H1 (cell line): ENCODE results near the gene TRIP13. TPM values are rescaled to one million over a fixed set of nuclear protein-coding genes. Genes with fewer than 3 reads are reported as not detected.

Experiments used
- CTCF ChIA-PET: fragments of 300-600 bp; sonication (Branson Sonifier 250); formaldehyde crosslinking; loops from one replicate; lab custom pipeline; 2021; ENCODE audit not compliant: partially characterized antibody; lab: Charles Lee
- POLR2A ChIA-PET: fragments of 300-600 bp; sonication (Branson Sonifier 250); formaldehyde crosslinking; loops from one replicate; lab custom pipeline; 2021; ENCODE audit warnings: inconsistent platforms; ENCODE audit not compliant: partially characterized antibody; lab: Charles Lee
- DNase-seq, 2 experiments: peaks; one replicate each; pipeline versions ENCODE4 v3.0.0 to v3.0.0-alpha.2; 2010 to 2022; ENCODE audit warnings: low spot score in 2 of 2, low read depth in 1 of 2, mixed read lengths in 1 of 2
- FAIRE-seq: peaks from 2 replicates; lab custom pipeline; 2011; peaks lifted over from hg19 to GRCh38; lab: Jason Lieb, UNC
- H2AFZ ChIP-seq: 2 replicates; pipeline ENCODE4 v1.8.1; 2012; ENCODE audit warnings: low read length, inconsistent platforms
- H2AK5ac ChIP-seq: 2 replicates; pipeline ENCODE4 v1.6.1; 2013; ENCODE audit warnings: low read depth, low read length
- H2BK120ac ChIP-seq: replicated peaks from 2 replicates; pipeline ENCODE3; 2013; ENCODE audit warnings: low read depth, low read length, inconsistent platforms
- H2BK12ac ChIP-seq: 2 replicates; pipeline ENCODE4 v1.6.1; 2013; ENCODE audit warnings: low read depth, low read length
- H2BK15ac ChIP-seq: 2 replicates; pipeline ENCODE4 v1.6.1; 2013; ENCODE audit warnings: low read length
- H2BK20ac ChIP-seq: 2 replicates; pipeline ENCODE4 v1.6.1; 2013; ENCODE audit warnings: low read length
- H2BK5ac ChIP-seq: 2 replicates; pipeline ENCODE4 v1.6.1; 2013; ENCODE audit warnings: low read depth, low read length
- H3K14ac ChIP-seq: 2 replicates; pipeline ENCODE4 v1.6.1; 2013; ENCODE audit warnings: inconsistent platforms; ENCODE audit not compliant: insufficient read length
- H3K18ac ChIP-seq: 2 replicates; pipeline ENCODE4 v1.6.1; 2013; ENCODE audit warnings: low read length; ENCODE audit errors: extremely low read depth
- H3K23ac ChIP-seq: 2 replicates; pipeline ENCODE4 v1.6.1; 2013; ENCODE audit warnings: inconsistent platforms; ENCODE audit not compliant: insufficient read length
- H3K23me2 ChIP-seq: 2 replicates; pipeline ENCODE4 v1.6.1; 2013; ENCODE audit warnings: low read depth, low read length
- H3K27ac ChIP-seq: 2 replicates; pipeline ENCODE4 v1.6.1; 2011; ENCODE audit warnings: low read depth, low read length, inconsistent platforms
- H3K27me3 ChIP-seq, 4 experiments: replicated peaks in 1 of 4; 1 replicate in 1 of 4; 2 replicates in 3 of 4; pipeline versions ENCODE4 v1.6.1 to v1.8.1; 2011 to 2013; ENCODE audit warnings: low read length in 3 of 4, mild to moderate bottlenecking in 3 of 4, inconsistent platforms in 2 of 4, mixed read lengths in 2 of 4, moderate library complexity in 1 of 4; ENCODE audit not compliant: control insufficient read depth in 3 of 4, insufficient read depth in 3 of 4; ENCODE audit errors: extremely low read depth in 1 of 4
- H3K36me3 ChIP-seq, 4 experiments: 2 replicates each; pipeline versions ENCODE4 v1.6.1 to v1.8.1; 2011 to 2013; ENCODE audit warnings: mild to moderate bottlenecking in 4 of 4, low read length in 3 of 4, moderate library complexity in 2 of 4, control low read depth in 1 of 4, inconsistent platforms in 1 of 4; ENCODE audit not compliant: insufficient read depth in 4 of 4, control insufficient read depth in 2 of 4
- H3K4ac ChIP-seq: replicated peaks from 2 replicates; pipeline ENCODE3; 2013; ENCODE audit warnings: low read length, low read depth, mixed read lengths, inconsistent platforms; ENCODE audit not compliant: insufficient read length
- H3K4me1 ChIP-seq, 4 experiments: replicated peaks in 1 of 4; 1 replicate in 1 of 4; 2 replicates in 3 of 4; pipeline versions ENCODE4 v1.6.1 to v1.8.1; 2011 to 2013; ENCODE audit warnings: low read length in 3 of 4, inconsistent platforms in 2 of 4, mixed read lengths in 1 of 4; ENCODE audit not compliant: insufficient read depth in 4 of 4, control insufficient read depth in 3 of 4
- H3K4me2 ChIP-seq, 2 experiments: 2 replicates each; pipeline versions ENCODE4 v1.6.1 to v1.8.1; 2011 to 2013; ENCODE audit warnings: low read depth in 2 of 2, low read length in 2 of 2, control low read depth in 1 of 2, inconsistent platforms in 1 of 2, mild to moderate bottlenecking in 1 of 2; ENCODE audit not compliant: insufficient read depth in 1 of 2
- H3K4me3 ChIP-seq, 4 experiments: fragments of 200-600, 300-600 bp in 1 of 4; sonication (generic), shearing (Covaris generic), sonication (Bioruptor Twin) in 1 of 4; 2 replicates each; pipeline versions ENCODE4 v1.5.1 to v1.8.1; 2011 to 2016; ENCODE audit warnings: low read length in 4 of 4, low read depth in 3 of 4, control low read depth in 2 of 4, inconsistent platforms in 2 of 4, mild to moderate bottlenecking in 2 of 4, mixed read lengths in 1 of 4, moderate library complexity in 1 of 4; ENCODE audit not compliant: insufficient read depth in 2 of 4; ENCODE audit errors: extremely low read depth in 1 of 4
- H3K56ac ChIP-seq: replicated peaks from 2 replicates; pipeline ENCODE3; 2013; ENCODE audit warnings: low read depth, mild to moderate bottlenecking, mixed read lengths, low read length, inconsistent platforms; ENCODE audit not compliant: insufficient read length
- H3K79me1 ChIP-seq: 2 replicates; pipeline ENCODE4 v1.6.1; 2013; ENCODE audit warnings: low read depth, low read length, control low read depth
- H3K79me2 ChIP-seq, 2 experiments: 2 replicates each; pipeline versions ENCODE4 v1.6.1 to v1.8.1; 2012 to 2013; ENCODE audit warnings: low read length in 2 of 2, mild to moderate bottlenecking in 2 of 2, inconsistent platforms in 1 of 2; ENCODE audit not compliant: insufficient read depth in 2 of 2, control insufficient read depth in 1 of 2
- H3K9ac ChIP-seq, 4 experiments: replicated peaks in 1 of 4; 1 replicate in 1 of 4; 2 replicates in 3 of 4; pipeline versions ENCODE4 v1.6.1 to v1.8.1; 2011 to 2013; ENCODE audit warnings: low read depth in 3 of 4, low read length in 3 of 4, control low read depth in 2 of 4, mild to moderate bottlenecking in 2 of 4, moderate library complexity in 2 of 4, inconsistent platforms in 1 of 4; ENCODE audit errors: extremely low read depth in 1 of 4
- H3K9me3 ChIP-seq, 2 experiments: 2 replicates each; pipeline versions ENCODE4 v1.6.1 to v1.8.1; 2012 to 2013; ENCODE audit warnings: mild to moderate bottlenecking in 2 of 2, moderate library complexity in 2 of 2, control low read depth in 1 of 2, inconsistent platforms in 1 of 2, low read depth in 1 of 2, low read length in 1 of 2, mixed read lengths in 1 of 2; ENCODE audit not compliant: insufficient read depth in 2 of 2
- H4K20me1 ChIP-seq, 2 experiments: replicated peaks in 1 of 2; 2 replicates each; pipeline versions ENCODE3 to v1.8.1; 2011 to 2013; ENCODE audit warnings: inconsistent platforms in 2 of 2, low read length in 2 of 2, mild to moderate bottlenecking in 1 of 2; ENCODE audit not compliant: insufficient read depth in 2 of 2, control insufficient read depth in 1 of 2
- H4K5ac ChIP-seq: 2 replicates; pipeline ENCODE4 v1.6.1; 2013; ENCODE audit warnings: low read length, low read depth, mixed read lengths, inconsistent platforms; ENCODE audit not compliant: insufficient read length
- H4K8ac ChIP-seq: 2 replicates; pipeline ENCODE4 v1.8.0; 2013; ENCODE audit warnings: mild to moderate bottlenecking, moderate library complexity, low read length, inconsistent platforms; ENCODE audit not compliant: insufficient read depth; ENCODE audit errors: extremely low read depth
- H4K91ac ChIP-seq: replicated peaks from 2 replicates; pipeline ENCODE3; 2013; ENCODE audit warnings: low read length, mixed read lengths, inconsistent platforms; ENCODE audit not compliant: insufficient read length
- CHD2 ChIP-seq: IDR thresholded peaks from 2 replicates; pipeline ENCODE4 v1.6.1; 2012; ENCODE audit warnings: low read length, improper control_type of control experiment
- CTBP2 ChIP-seq: IDR thresholded peaks from 2 replicates; pipeline ENCODE4 v1.7.0; 2011; ENCODE audit warnings: borderline replicate concordance, mild to moderate bottlenecking, moderate library complexity, mixed read lengths, low read length; ENCODE audit not compliant: insufficient read depth, insufficient read length
- EZH2 ChIP-seq: fragments of 200-600 bp; sonication (generic); IDR thresholded peaks from 2 replicates; pipeline ENCODE4 v1.7.1; 2012; ENCODE audit warnings: low read depth, mild to moderate bottlenecking, moderate library complexity, low read length, inconsistent platforms; ENCODE audit not compliant: severe bottlenecking
- FOSL1 ChIP-seq: IDR thresholded peaks from 2 replicates; pipeline ENCODE4 v1.6.1; 2011; ENCODE audit warnings: mild to moderate bottlenecking, low read depth, low read length, moderate library complexity; ENCODE audit not compliant: insufficient read depth
- KDM1A ChIP-seq: fragments of 200-600, 300-600 bp; sonication (generic); IDR thresholded peaks from 2 replicates; pipeline ENCODE4 v1.7.1; 2016; ENCODE audit warnings: mild to moderate bottlenecking, low read length, borderline replicate concordance
- PHF8 ChIP-seq: fragments of 200-600 bp; sonication (generic); conservative IDR thresholded peaks from 2 replicates; pipeline ENCODE4 v1.7.1; 2012; ENCODE audit warnings: low read depth, mild to moderate bottlenecking, inconsistent platforms, low read length, moderate library complexity
- RAD21 ChIP-seq, 2 experiments: IDR thresholded peaks in 1 of 2; conservative IDR thresholded peaks in 1 of 2; 2 replicates each; pipeline ENCODE4 v1.6.1; 2011; ENCODE audit warnings: low read depth in 2 of 2, low read length in 2 of 2, improper control_type of control experiment in 1 of 2, inconsistent platforms in 1 of 2, mild to moderate bottlenecking in 1 of 2, moderate library complexity in 1 of 2
- SIN3A ChIP-seq, 2 experiments: IDR thresholded peaks in 1 of 2; conservative IDR thresholded peaks in 1 of 2; 2 replicates each; pipeline ENCODE4 v1.6.1; 2011 to 2012; ENCODE audit warnings: low read length in 2 of 2, improper control_type of control experiment in 1 of 2, low read depth in 1 of 2, mild to moderate bottlenecking in 1 of 2
- TAF7 ChIP-seq: optimal IDR thresholded peaks from 2 replicates; pipeline ENCODE3; 2011; ENCODE audit warnings: low read depth, mild to moderate bottlenecking, inconsistent platforms, low read length, moderate library complexity, borderline replicate concordance
- USF2 ChIP-seq: IDR thresholded peaks from 2 replicates; pipeline ENCODE4 v1.6.1; 2011; ENCODE audit warnings: low read length, improper control_type of control experiment
- WGBS, 2 experiments: shearing (Covaris generic) in 1 of 2; methylation state at CpG; one replicate each; pipeline versions ENCODE4 v1.1.6 to v1.1.7; 2013 to 2015; ENCODE audit warnings: low lambda C conversion rate in 2 of 2, mixed read lengths in 2 of 2, inconsistent platforms in 1 of 2, low coverage in 1 of 2, missing lambda C conversion rate in 1 of 2; ENCODE audit not compliant: insufficient replicate concordance in 2 of 2, insufficient coverage in 1 of 2, insufficient read length in 1 of 2; ENCODE audit errors: extremely low coverage in 1 of 2, missing lambda C conversion rate in 1 of 2; 5-methylcytosine and 5-hydroxymethylcytosine counted together
- polyA plus RNA-seq, 7 experiments: library from polyadenylated mRNA; depleted of rRNA in 3 of 7; stranded (reverse) in 5 of 7; unstranded in 2 of 7; fragments of >200 nt in 5 of 7; fragments of 200-250 nt in 2 of 7; gene quantifications; 1 replicate in 5 of 7; 2 replicates in 1 of 7; 4 replicates in 1 of 7; pipeline versions ENCODE4 v1.2.1 to v1.2.3, GENCODE V29; 2011 to 2013; ENCODE audit warnings: missing spikeins in 2 of 7, mixed read lengths in 2 of 7
- total RNA-seq: library from RNA; stranded (reverse); fragmentation: NEBNext Ultra II Directional; extraction: Animal tissue kit (Norgen Biotek cat#: 25700); gene quantifications from 2 replicates; pipeline ENCODE4 v1.2.1, GENCODE V29; 2021

TRIP13 gene
- total and polyA plus RNA-seq, 2 of the 8 experiments (the other 6 are each of a cell fraction or from before 2014, with no cell fraction given), result 20.0 to 39.2 TPM

- Histone ChIP-seq H3K9ac (no peak overlapping the region), H2BK12ac (no peak overlapping the region), H3K36me3 (peaks cover 36 to 75% (median 73%) of the 10 kb centered on the region in 4 experiments), H2BK20ac (no peak overlapping the region), H3K4me1 (no peaks in the 10 kb centered on the region), H2BK15ac (no peak overlapping the region), H3K4ac (no peak overlapping the region), H2AK5ac (no peak overlapping the region), H3K4me2 (no peak overlapping the region), H3K23me2 (0 out of 2 replicates have a peak, but pooled peaks cover 2% of the 10 kb centered on the region), H3K79me1 (peaks cover 7% of the 10 kb centered on the region; the same call in 1 of the 2 replicates), H4K5ac (no peak overlapping the region), H3K14ac (no peak overlapping the region)
- POLR2A ChIA-PET, result interaction anchor here (0.9 to 2.1 kb wide), 4 partner anchors 9 to 12 kb away, joined by 3 to 7 read pairs (median 4); no protein-coding TSS in a partner anchor
- no peak for FAIRE-seq
- TF ChIP-seq PHF8 (no peak), EZH2 (no peak), KDM1A (no peak), CHD2 (no peak), CTBP2 (no peak), TAF7 (no peak), RAD21 (IDR thresholded peaks at IDR 0.05 in 1 of 2, conservative IDR thresholded peaks at IDR 0.05 in 1 of 2; ENCODE audit: low read depth in 2 of 2, low read length in 2 of 2) (no peak), FOSL1 (no peak), USF2 (no peak), SIN3A (conservative IDR thresholded peaks at IDR 0.05 in 1 of 2, IDR thresholded peaks at IDR 0.05 in 1 of 2; ENCODE audit: low read depth in 1 of 2, low read length in 2 of 2) (no peak)
- TF ChIP-seq, all 59 proteins: peak for 0
- Histone ChIP-seq H3K27me3 (no peaks in the 10 kb centered on the region), H2BK5ac (no peak overlapping the region), H4K20me1 (peaks cover 14 to 26% of the 10 kb centered on the region in 2 experiments), H3K23ac (no peak overlapping the region), H3K56ac (no peak overlapping the region), H3K27ac (no peak overlapping the region), H4K91ac (no peak overlapping the region), H3K9me3 (no peaks in the 10 kb centered on the region), H4K8ac (no peak overlapping the region), H3K4me3 (no peak overlapping the region), H3K79me2 (peaks cover 0 to 6% of the 10 kb centered on the region in 2 experiments; a peak in 1 of 4 replicates), H2AFZ (no peak overlapping the region), H2BK120ac (no peak overlapping the region), H3K18ac (no peak overlapping the region)
- CTCF ChIA-PET, result no interaction called here
- DNase-seq, result no peak
- WGBS, 2 experiments, result 95% methylated on average over 10 of the region's 10 CpGs; no CpG with 5 or more reads in 1 of the 2 experiments
Measured at GRCh38 chr5:872301-872700, 20.4 kb upstream of the TRIP13 start.
